ENCODE measurements around the gene SLC1A1. TPM values are rescaled to one million over a fixed set of nuclear protein-coding genes. Genes with fewer than 3 reads are reported as not detected.
A peak's percentile ranks its signal among the peaks of the same experiment; 100 is the strongest.

The SLC1A1 gene
- total and polyA plus RNA-seq, 4 donors: 0.33 to 86.0 (median 33.2) TPM

DNA sequence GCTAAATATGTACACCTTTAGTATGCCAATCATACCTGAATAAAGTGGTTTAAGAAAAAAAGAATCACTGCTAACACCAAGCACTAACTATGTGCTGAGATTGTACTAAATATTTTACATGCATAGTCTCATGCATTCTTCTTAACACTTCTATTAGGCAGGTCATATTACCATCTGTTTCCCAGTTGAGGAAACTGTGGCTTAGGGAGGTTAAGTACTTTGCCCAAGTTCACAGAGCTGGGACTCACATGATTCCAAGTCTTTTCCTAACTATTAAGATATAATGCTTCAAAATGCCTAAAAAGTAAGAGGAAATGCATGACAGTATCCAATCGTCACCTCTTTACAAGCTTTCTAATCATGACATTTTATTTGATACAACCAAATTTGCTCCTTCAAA, 102.6 kb downstream of the SLC1A1 start:
- H3K4me3 ChIP-seq (ENCODE audit: low read depth in 1 of 3, low read length in 3 of 3): no peak overlapping the region
- no peak overlapping the region for H3K9ac ChIP-seq (ENCODE audit: low read depth in 1 of 2, low read length in 2 of 2)
- no peaks in the 10 kb centered on the region for H3K27me3 ChIP-seq (ENCODE audit: control insufficient read depth in 4 of 4, insufficient read depth in 4 of 4, low read length in 3 of 4)
- H3K36me3 ChIP-seq (ENCODE audit: control insufficient read depth in 4 of 4, insufficient read depth in 3 of 4, low read depth in 1 of 4, low read length in 3 of 4): no peaks in the 10 kb centered on the region
- TF ChIP-seq GABPA (IDR thresholded peaks at IDR 0.05 in 1 of 2, conservative IDR thresholded peaks at IDR 0.05 in 1 of 2): no peak
- TF ChIP-seq HNF4A (conservative IDR thresholded peaks at IDR 0.05): peak in 1 of 2 donors; percentile 32
- H3K27ac ChIP-seq (ENCODE audit: low read depth in 1 of 2, low read length in 2 of 2): peak overlapping the region in 1 of 2 donors; percentile 35
- 87% methylated on average over 1 of the region's 1 CpG for WGBS
- peaks cover 5 to 42% (median 16%) of the 10 kb centered on the region in 4 donors for H3K4me1 ChIP-seq (ENCODE audit: control insufficient read depth in 4 of 4, insufficient read depth in 4 of 4, low read length in 3 of 4)
- DNase-seq (ENCODE audit: low spot score): no peak
- no peaks in the 10 kb centered on the region for H3K9me3 ChIP-seq (ENCODE audit: control insufficient read depth in 4 of 4, low read length in 3 of 4)

DNA sequence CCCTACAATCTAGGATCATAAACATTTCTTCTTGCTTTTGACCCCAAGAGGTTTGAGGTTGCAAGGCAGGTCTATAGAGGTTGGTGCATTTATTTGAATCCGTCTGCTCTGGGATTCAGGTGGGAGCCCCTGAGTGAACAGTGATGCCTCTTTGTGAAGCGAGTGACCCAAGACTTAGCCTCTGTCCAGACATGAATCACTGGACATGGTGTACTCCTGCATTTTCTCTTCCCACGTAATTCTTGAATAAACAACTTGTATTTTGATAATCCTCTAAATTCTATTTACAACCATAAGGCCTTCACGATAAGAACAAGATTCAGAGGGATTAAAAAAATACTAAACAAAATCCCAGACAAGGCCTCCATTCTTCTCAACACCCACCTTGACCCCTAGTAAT, 104.3 kb downstream of the SLC1A1 start:
- 88% methylated on average over 4 of the region's 4 CpGs for WGBS
- H3K36me3 ChIP-seq (ENCODE audit: control insufficient read depth in 4 of 4, insufficient read depth in 3 of 4, low read depth in 1 of 4, low read length in 3 of 4): no peaks in the 10 kb centered on the region

More for the DNA sequence above, 104.3 kb downstream of the SLC1A1 start:
- Histone ChIP-seq H3K9ac (ENCODE audit: low read depth in 1 of 2, low read length in 2 of 2) (no peak overlapping the region), H3K9me3 (ENCODE audit: control insufficient read depth in 4 of 4, low read length in 3 of 4) (no peaks in the 10 kb centered on the region), H3K4me3 (ENCODE audit: low read depth in 1 of 3, low read length in 3 of 3) (no peak overlapping the region), H3K27me3 (ENCODE audit: control insufficient read depth in 4 of 4, insufficient read depth in 4 of 4, low read length in 3 of 4) (no peaks in the 10 kb centered on the region), H3K27ac (ENCODE audit: low read depth in 1 of 2, low read length in 2 of 2) (peak overlapping the region in 1 of 2 donors; percentile 91), H3K4me1 (ENCODE audit: control insufficient read depth in 4 of 4, insufficient read depth in 4 of 4, low read length in 3 of 4) (peaks cover 5 to 42% (median 15%) of the 10 kb centered on the region in 4 donors)
- no peak for DNase-seq (ENCODE audit: low spot score)
- no peak for TF ChIP-seq RXRA (IDR thresholded peaks at IDR 0.05)
- no peak for TF ChIP-seq GABPA (IDR thresholded peaks at IDR 0.05 in 1 of 2, conservative IDR thresholded peaks at IDR 0.05 in 1 of 2)
- no peak for TF ChIP-seq HNF4A (conservative IDR thresholded peaks at IDR 0.05)
- no peak for TF ChIP-seq HNF4G (IDR thresholded peaks at IDR 0.05)
- no peak for TF ChIP-seq RAD21 (IDR thresholded peaks at IDR 0.05)
- TF ChIP-seq, protein P1, sequence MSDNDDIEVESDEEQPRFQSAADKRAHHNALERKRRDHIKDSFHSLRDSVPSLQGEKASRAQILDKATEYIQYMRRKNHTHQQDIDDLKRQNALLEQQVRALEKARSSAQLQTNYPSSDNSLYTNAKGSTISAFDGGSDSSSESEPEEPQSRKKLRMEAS (IDR thresholded peaks at IDR 0.05): no peak
- TF ChIP-seq, protein P2, sequence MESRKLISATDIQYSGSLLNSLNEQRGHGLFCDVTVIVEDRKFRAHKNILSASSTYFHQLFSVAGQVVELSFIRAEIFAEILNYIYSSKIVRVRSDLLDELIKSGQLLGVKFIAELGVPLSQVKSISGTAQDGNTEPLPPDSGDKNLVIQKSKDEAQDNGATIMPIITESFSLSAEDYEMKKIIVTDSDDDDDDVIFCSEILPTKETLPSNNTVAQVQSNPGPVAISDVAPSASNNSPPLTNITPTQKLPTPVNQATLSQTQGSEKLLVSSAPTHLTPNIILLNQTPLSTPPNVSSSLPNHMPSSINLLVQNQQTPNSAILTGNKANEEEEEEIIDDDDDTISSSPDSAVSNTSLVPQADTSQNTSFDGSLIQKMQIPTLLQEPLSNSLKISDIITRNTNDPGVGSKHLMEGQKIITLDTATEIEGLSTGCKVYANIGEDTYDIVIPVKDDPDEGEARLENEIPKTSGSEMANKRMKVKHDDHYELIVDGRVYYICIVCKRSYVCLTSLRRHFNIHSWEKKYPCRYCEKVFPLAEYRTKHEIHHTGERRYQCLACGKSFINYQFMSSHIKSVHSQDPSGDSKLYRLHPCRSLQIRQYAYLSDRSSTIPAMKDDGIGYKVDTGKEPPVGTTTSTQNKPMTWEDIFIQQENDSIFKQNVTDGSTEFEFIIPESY (IDR thresholded peaks at IDR 0.05): no peak
- TF ChIP-seq SP1 (IDR thresholded peaks at IDR 0.05): no peak
- TF ChIP-seq NR2F2 (IDR thresholded peaks at IDR 0.05): no peak
- TF ChIP-seq TAF1 (conservative IDR thresholded peaks at IDR 0.05): no peak
- no peak for TF ChIP-seq JUND (IDR thresholded peaks at IDR 0.05)
- TF ChIP-seq, protein P3, sequence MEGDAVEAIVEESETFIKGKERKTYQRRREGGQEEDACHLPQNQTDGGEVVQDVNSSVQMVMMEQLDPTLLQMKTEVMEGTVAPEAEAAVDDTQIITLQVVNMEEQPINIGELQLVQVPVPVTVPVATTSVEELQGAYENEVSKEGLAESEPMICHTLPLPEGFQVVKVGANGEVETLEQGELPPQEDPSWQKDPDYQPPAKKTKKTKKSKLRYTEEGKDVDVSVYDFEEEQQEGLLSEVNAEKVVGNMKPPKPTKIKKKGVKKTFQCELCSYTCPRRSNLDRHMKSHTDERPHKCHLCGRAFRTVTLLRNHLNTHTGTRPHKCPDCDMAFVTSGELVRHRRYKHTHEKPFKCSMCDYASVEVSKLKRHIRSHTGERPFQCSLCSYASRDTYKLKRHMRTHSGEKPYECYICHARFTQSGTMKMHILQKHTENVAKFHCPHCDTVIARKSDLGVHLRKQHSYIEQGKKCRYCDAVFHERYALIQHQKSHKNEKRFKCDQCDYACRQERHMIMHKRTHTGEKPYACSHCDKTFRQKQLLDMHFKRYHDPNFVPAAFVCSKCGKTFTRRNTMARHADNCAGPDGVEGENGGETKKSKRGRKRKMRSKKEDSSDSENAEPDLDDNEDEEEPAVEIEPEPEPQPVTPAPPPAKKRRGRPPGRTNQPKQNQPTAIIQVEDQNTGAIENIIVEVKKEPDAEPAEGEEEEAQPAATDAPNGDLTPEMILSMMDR (IDR thresholded peaks at IDR 0.05; ENCODE audit: low read depth, low read length, missing input control): no peak
- TF ChIP-seq FOXA1 (IDR thresholded peaks at IDR 0.05): no peak
- TF ChIP-seq YY1 (IDR thresholded peaks at IDR 0.05): no peak
- TF ChIP-seq EGR1 (IDR thresholded peaks at IDR 0.05; ENCODE audit: low read depth in 2 of 2): no peak
- no peak for TF ChIP-seq FOXA2 (IDR thresholded peaks at IDR 0.05)
- TF ChIP-seq, protein P4, sequence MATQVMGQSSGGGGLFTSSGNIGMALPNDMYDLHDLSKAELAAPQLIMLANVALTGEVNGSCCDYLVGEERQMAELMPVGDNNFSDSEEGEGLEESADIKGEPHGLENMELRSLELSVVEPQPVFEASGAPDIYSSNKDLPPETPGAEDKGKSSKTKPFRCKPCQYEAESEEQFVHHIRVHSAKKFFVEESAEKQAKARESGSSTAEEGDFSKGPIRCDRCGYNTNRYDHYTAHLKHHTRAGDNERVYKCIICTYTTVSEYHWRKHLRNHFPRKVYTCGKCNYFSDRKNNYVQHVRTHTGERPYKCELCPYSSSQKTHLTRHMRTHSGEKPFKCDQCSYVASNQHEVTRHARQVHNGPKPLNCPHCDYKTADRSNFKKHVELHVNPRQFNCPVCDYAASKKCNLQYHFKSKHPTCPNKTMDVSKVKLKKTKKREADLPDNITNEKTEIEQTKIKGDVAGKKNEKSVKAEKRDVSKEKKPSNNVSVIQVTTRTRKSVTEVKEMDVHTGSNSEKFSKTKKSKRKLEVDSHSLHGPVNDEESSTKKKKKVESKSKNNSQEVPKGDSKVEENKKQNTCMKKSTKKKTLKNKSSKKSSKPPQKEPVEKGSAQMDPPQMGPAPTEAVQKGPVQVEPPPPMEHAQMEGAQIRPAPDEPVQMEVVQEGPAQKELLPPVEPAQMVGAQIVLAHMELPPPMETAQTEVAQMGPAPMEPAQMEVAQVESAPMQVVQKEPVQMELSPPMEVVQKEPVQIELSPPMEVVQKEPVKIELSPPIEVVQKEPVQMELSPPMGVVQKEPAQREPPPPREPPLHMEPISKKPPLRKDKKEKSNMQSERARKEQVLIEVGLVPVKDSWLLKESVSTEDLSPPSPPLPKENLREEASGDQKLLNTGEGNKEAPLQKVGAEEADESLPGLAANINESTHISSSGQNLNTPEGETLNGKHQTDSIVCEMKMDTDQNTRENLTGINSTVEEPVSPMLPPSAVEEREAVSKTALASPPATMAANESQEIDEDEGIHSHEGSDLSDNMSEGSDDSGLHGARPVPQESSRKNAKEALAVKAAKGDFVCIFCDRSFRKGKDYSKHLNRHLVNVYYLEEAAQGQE (IDR thresholded peaks at IDR 0.05): no peak
- TF ChIP-seq, protein P5, sequence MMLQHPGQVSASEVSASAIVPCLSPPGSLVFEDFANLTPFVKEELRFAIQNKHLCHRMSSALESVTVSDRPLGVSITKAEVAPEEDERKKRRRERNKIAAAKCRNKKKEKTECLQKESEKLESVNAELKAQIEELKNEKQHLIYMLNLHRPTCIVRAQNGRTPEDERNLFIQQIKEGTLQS (IDR thresholded peaks at IDR 0.05): no peak
